Measurements from ENCODE around the gene INPP4B.

DNA sequence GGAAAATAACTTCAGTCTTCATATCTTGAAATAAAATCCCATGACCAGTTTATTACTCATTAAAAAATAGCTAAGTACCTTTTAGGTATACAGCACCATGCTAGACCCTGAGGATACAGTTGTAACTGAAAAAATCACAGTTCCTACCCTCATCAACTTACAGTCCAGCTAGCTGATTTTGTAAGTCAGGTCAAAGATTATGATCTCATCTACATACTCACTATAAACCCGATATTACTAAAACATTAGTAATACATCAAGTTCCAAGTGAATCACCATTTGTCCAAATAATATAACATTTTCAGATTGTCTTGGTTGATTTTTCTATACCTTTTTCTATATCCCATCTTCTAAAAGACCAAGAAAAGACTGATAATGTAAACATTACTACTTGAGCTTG, 333.9 kb downstream of the INPP4B start:
- TF ChIP-seq SIN3A (IDR thresholded peaks at IDR 0.05; ENCODE audit: low read depth) (no peak), SP1 (IDR thresholded peaks at IDR 0.05; ENCODE audit: low read depth) (no peak), CTCF (IDR thresholded peaks at IDR 0.05 in 2 of 3, conservative IDR thresholded peaks at IDR 0.05 in 1 of 3; ENCODE audit: borderline replicate concordance in 1 of 3, insufficient read depth in 1 of 3, low read depth in 2 of 3, low read length in 2 of 3) (no peak), POLR2AphosphoS5 (IDR thresholded peaks at IDR 0.05; ENCODE audit: low read depth, low read length) (no peak), YY1 (IDR thresholded peaks at IDR 0.05; ENCODE audit: extremely low read depth, insufficient replicate concordance, low read depth, low read length) (no peak), POLR2A (IDR thresholded peaks at IDR 0.05; ENCODE audit: borderline replicate concordance, extremely low read depth, insufficient read depth, insufficient read length) (no peak), CEBPB (IDR thresholded peaks at IDR 0.05; ENCODE audit: low read depth) (no peak), TCF7L2 (IDR thresholded peaks at IDR 0.05; ENCODE audit: borderline replicate concordance, extremely low read depth, insufficient read depth, insufficient read length) (no peak)
- TF ChIP-seq, protein P1, sequence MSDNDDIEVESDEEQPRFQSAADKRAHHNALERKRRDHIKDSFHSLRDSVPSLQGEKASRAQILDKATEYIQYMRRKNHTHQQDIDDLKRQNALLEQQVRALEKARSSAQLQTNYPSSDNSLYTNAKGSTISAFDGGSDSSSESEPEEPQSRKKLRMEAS (IDR thresholded peaks at IDR 0.05) = no peak
